Chondrocyte (in vitro differentiated cells): Measurements from ENCODE around the gene MANSC1. TPM values are rescaled to one million over a fixed set of nuclear protein-coding genes. Genes with fewer than 3 reads are reported as not detected.

Source experiments
- DNase-seq: peaks from one replicate; pipeline ENCODE4 v3.0.0; 2021; ENCODE audit warnings: mixed read lengths, low spot score
- H3K27ac Mint-ChIP-seq: one replicate; pipeline ENCODE4 v1.8.0; 2021; ENCODE audit warnings: mild to moderate bottlenecking, moderate library complexity, mixed read lengths; ENCODE audit not compliant: unreplicated experiment
- H3K27me3 Mint-ChIP-seq: 2 replicates; pipeline ENCODE4 v1.8.0; 2021; ENCODE audit warnings: low read depth, mixed read lengths
- H3K36me3 Mint-ChIP-seq: 2 replicates; pipeline ENCODE4 v1.8.0; 2021; ENCODE audit warnings: low read depth, mixed read lengths
- H3K4me1 Mint-ChIP-seq: 2 replicates; pipeline ENCODE4 v1.8.0; 2021; ENCODE audit warnings: low read depth, mild to moderate bottlenecking, mixed read lengths
- H3K4me3 Mint-ChIP-seq: one replicate; pipeline ENCODE4 v1.8.0; 2021; ENCODE audit warnings: mild to moderate bottlenecking, moderate library complexity, mixed read lengths; ENCODE audit not compliant: unreplicated experiment
- H3K9me3 Mint-ChIP-seq: 2 replicates; pipeline ENCODE4 v1.8.0; 2021; ENCODE audit warnings: low read depth, mixed read lengths
- total RNA-seq: library from RNA; stranded (reverse); gene quantifications from 3 replicates; pipeline ENCODE4 v1.2.1, GENCODE V29; 2021
- TF ChIP-seq, protein P1 (sequence below): fragments of 200-600 bp; sonication (generic); IDR thresholded peaks from 2 replicates; pipeline ENCODE4 v1.5.0; 2021; ENCODE audit warnings: antibody characterized with exemption, mild to moderate bottlenecking, moderate library complexity

MANSC1 gene
- total RNA-seq, 1 donor from 2014 or later: 12.0 TPM

GRCh38 chr12:12393171-12393570 lies 43.1 kb upstream of the MANSC1 start:
- Mint-ChIP-seq H3K36me3 (no peaks in the 10 kb centered on the region), H3K4me3 (no peak overlapping the region), H3K27me3 (no peaks in the 10 kb centered on the region), H3K27ac (no peak overlapping the region), H3K9me3 (no peaks in the 10 kb centered on the region), H3K4me1 (peaks cover 18% of the 10 kb centered on the region)
- DNase-seq: no peak
- TF ChIP-seq, protein P1, sequence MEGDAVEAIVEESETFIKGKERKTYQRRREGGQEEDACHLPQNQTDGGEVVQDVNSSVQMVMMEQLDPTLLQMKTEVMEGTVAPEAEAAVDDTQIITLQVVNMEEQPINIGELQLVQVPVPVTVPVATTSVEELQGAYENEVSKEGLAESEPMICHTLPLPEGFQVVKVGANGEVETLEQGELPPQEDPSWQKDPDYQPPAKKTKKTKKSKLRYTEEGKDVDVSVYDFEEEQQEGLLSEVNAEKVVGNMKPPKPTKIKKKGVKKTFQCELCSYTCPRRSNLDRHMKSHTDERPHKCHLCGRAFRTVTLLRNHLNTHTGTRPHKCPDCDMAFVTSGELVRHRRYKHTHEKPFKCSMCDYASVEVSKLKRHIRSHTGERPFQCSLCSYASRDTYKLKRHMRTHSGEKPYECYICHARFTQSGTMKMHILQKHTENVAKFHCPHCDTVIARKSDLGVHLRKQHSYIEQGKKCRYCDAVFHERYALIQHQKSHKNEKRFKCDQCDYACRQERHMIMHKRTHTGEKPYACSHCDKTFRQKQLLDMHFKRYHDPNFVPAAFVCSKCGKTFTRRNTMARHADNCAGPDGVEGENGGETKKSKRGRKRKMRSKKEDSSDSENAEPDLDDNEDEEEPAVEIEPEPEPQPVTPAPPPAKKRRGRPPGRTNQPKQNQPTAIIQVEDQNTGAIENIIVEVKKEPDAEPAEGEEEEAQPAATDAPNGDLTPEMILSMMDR: no peak

DNA sequence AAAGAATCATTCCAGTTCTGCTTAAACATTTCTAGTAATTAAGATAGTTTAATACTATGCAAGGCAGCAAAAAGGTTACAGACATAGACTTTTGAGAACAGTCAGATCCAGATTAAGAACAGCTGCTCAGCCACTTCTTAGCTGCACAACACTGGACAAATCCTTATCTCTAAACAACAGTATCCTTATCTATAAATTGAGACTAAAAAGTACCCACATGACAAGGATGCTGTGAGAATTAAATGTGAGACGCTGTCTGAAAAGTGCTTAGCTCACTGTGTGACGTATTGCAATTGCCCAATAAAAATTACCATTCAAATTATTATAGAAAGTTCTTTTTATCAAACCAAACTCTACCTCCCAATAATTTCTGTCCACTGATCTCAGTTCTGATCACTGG lies 42.4 kb upstream of the MANSC1 start:
- Mint-ChIP-seq H3K27me3 (no peaks in the 10 kb centered on the region), H3K4me1 (peaks cover 20% of the 10 kb centered on the region), H3K36me3 (no peaks in the 10 kb centered on the region), H3K4me3 (no peak overlapping the region), H3K27ac (no peak overlapping the region), H3K9me3 (no peaks in the 10 kb centered on the region)
- DNase-seq: no peak
- TF ChIP-seq, protein P1: no peak

DNA sequence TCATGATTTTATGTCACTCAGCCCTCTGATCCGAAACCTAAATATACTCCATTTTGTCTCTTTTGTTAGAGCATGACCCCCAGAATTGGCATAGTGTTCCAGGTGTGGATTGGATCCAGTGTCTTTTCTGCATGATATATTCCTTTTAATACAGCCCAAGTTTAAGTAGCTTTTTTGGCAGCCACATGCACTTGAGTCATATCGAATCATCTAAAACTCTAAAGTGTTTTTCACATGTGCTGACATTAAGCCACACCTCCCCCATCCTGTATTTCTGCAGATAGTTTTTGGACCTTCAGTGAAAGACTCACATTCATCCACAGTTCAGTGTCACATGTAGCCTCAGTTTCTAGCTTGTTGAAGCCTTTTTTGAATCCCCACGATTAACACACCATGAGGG lies 37.5 kb upstream of the MANSC1 start:
- H3K9me3 Mint-ChIP-seq: no peaks in the 10 kb centered on the region
- H3K4me1 Mint-ChIP-seq: peaks cover 34% of the 10 kb centered on the region
- peak overlapping the region; percentile 43 for H3K27ac Mint-ChIP-seq
- H3K36me3 Mint-ChIP-seq: no peaks in the 10 kb centered on the region
- TF ChIP-seq, protein P1: no peak
- no peak overlapping the region for H3K4me3 Mint-ChIP-seq
- no peaks in the 10 kb centered on the region for H3K27me3 Mint-ChIP-seq
- DNase-seq: no peak

DNA sequence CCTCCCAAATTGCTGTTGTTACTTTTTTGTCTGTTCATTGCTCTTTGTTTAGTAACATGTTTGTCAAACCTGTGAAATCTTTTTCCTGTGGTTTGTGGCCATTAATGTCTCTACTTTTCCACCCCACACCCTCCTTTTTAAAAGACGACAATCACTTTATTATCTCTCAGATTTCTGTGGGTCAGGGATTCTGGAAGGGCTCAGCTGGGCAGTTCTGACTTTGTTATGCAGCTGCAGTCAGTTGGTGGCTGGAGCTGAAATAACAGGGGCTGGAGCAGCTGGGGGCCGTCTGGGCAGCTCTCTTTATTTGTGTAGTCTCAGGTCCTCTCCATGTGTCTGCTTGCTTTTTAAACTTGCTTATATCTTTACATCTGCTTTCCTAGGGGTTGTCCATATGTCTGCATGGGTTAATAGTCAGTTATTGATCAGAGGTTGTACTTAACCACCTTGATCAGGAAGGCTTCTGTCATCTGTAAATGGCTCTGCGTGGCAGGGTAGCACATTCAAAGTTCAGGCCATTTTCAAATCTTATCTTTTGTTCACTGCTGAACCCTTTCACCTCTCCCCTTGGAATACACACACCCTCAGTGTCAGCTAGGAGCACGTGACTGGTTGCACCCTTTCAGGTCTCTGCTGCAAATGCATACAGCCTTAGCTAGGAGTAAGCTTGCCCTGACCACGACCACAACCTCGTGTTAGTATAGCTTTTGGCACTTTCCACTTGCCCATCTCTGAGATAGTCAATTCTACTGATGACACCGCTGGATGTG lies 34.7 kb upstream of the MANSC1 start:
- Mint-ChIP-seq H3K4me1 (peaks cover 41% of the 10 kb centered on the region), H3K4me3 (no peak overlapping the region), H3K27ac (peak overlapping the region; percentile 43), H3K36me3 (no peaks in the 10 kb centered on the region), H3K27me3 (no peaks in the 10 kb centered on the region), H3K9me3 (peaks cover 2% of the 10 kb centered on the region)
- DNase-seq: no peak
- TF ChIP-seq, protein P1: no peak

GRCh38 chr12:12381982-12382381 lies 31.9 kb upstream of the MANSC1 start:
- Mint-ChIP-seq H3K4me3 (no peak overlapping the region), H3K36me3 (no peaks in the 10 kb centered on the region), H3K9me3 (peaks cover 2% of the 10 kb centered on the region), H3K27ac (no peak overlapping the region), H3K4me1 (peaks cover 23% of the 10 kb centered on the region), H3K27me3 (no peaks in the 10 kb centered on the region)
- TF ChIP-seq, protein P1: no peak
- no peak for DNase-seq
